HepG2 (cell line): ENCODE results near the gene CRY1.

ENCODE experiments used
- CTCF ChIP-seq: sonication (generic); formaldehyde crosslinking; IDR thresholded peaks from 2 replicates; pipeline ENCODE4 v1.5.0; 2020; ENCODE audit warnings: mild to moderate bottlenecking, missing genetic modification reagents, moderate library complexity
- FOXA3 ChIP-seq: IDR thresholded peaks from 2 replicates; pipeline ENCODE4 v1.6.1; 2016; ENCODE audit warnings: missing genetic modification reagents, missing compliant biosample characterization
- MYNN ChIP-seq: sonication (generic); formaldehyde crosslinking; IDR thresholded peaks from 2 replicates; pipeline ENCODE4 v1.4.0; 2020; ENCODE audit warnings: mild to moderate bottlenecking, low read depth, missing genetic modification reagents
- NFIC ChIP-seq: IDR thresholded peaks from 2 replicates; pipeline ENCODE4 v1.6.1; 2012; ENCODE audit warnings: mild to moderate bottlenecking, low read length, inconsistent platforms
- SP1 ChIP-seq, 2 experiments: fragments of 450-650 bp in 1 of 2; sonication (generic) in 1 of 2; formaldehyde crosslinking in 1 of 2; IDR thresholded peaks; 2 replicates each; pipeline versions ENCODE4 v1.4.0 to v1.6.1; 2016 to 2020; ENCODE audit warnings: missing genetic modification reagents in 1 of 2
- ZBTB44 ChIP-seq: sonication (generic); formaldehyde crosslinking; IDR thresholded peaks from 2 replicates; pipeline ENCODE4 v1.4.0; 2020; ENCODE audit warnings: missing genetic modification reagents
- ZNF501 ChIP-seq: sonication (generic); formaldehyde crosslinking; IDR thresholded peaks from 2 replicates; pipeline ENCODE4 v1.5.1; 2020; ENCODE audit warnings: mild to moderate bottlenecking, moderate library complexity, missing genetic modification reagents

- TF ChIP-seq FOXA3 (CRISPR knock-in tag) (no peak), NFIC (no peak), ZNF501 (CRISPR knock-in tag) (no peak), ZBTB44 (CRISPR knock-in tag) (no peak), SP1 (IDR thresholded peaks at IDR 0.05) (no peak), SP1 (CRISPR knock-in tag; IDR thresholded peaks at IDR 0.05) (no peak), CTCF (no peak), MYNN (CRISPR knock-in tag) (no peak)
Observed at GRCh38 chr12:106976668-106977067, 116.7 kb downstream of the CRY1 start.
